A673 (cell line): ENCODE measurements around the gene PHF20. TPM values are rescaled to one million over a fixed set of nuclear protein-coding genes. Genes with fewer than 3 reads are reported as not detected.
"Not testable (repeated sequence)": the region's sequence is repeated elsewhere in the genome, so short reads cannot be mapped to it uniquely, and the experiment has no call there.

Source experiments
- Bru-seq: library from RNA; stranded (reverse); fragments of 400-500 nt; gene quantifications from one replicate; lab custom pipeline; 2021; lab: Mats Ljungman, UMichigan
- BruChase-seq, 2 experiments: library from RNA; stranded (reverse); fragments of 400-500 nt; gene quantifications; one replicate each; lab custom pipeline; 2021; lab: Mats Ljungman, UMichigan
- BruUV-seq: library from RNA; stranded (reverse); fragments of 400-500 nt; replicated peaks from 2 replicates; lab custom pipeline; 2021; lab: Mats Ljungman, UMichigan
- CTCF ChIA-PET: fragments of 300-600 bp; sonication (Branson Sonifier 250); formaldehyde crosslinking; loops from one replicate; lab custom pipeline; 2022; ENCODE audit warnings: antibody characterized with exemption; lab: Charles Lee
- POLR2A ChIA-PET: fragments of 300-600 bp; sonication (Branson Sonifier 250); formaldehyde crosslinking; loops from one replicate; lab custom pipeline; 2022; ENCODE audit warnings: antibody characterized with exemption; ENCODE audit not compliant: low non-redundant PET; lab: Charles Lee
- DNase-seq: peaks from one replicate; pipeline ENCODE4 v3.0.0-alpha.2; 2015; ENCODE audit warnings: low spot score
- H3K27ac ChIP-seq: fragments of 200-600 bp; sonication (generic); 2 replicates; pipeline ENCODE4 v1.5.1; 2016; ENCODE audit warnings: mixed run types, low read depth, mild to moderate bottlenecking, mixed read lengths, antibody characterized with exemption, low read length; ENCODE audit not compliant: poor library complexity, severe bottlenecking
- H3K27me3 ChIP-seq: fragments of 200-600 bp; sonication (generic); replicated peaks from 2 replicates; pipeline ENCODE4 v1.6.1; 2017; ENCODE audit warnings: mixed run types, low read depth, mild to moderate bottlenecking, mixed read lengths, antibody characterized with exemption, low read length; ENCODE audit not compliant: insufficient read depth, poor library complexity
- H3K36me3 ChIP-seq: fragments of 200-600 bp; sonication (generic); 2 replicates; pipeline ENCODE4 v1.6.1; 2016; ENCODE audit warnings: mixed run types, mild to moderate bottlenecking, mixed read lengths, antibody characterized with exemption, low read length; ENCODE audit not compliant: insufficient read depth, poor library complexity, severe bottlenecking
- H3K4me1 ChIP-seq: fragments of 200-600 bp; sonication (generic); 2 replicates; pipeline ENCODE4 v1.6.1; 2017; ENCODE audit warnings: mixed run types, mild to moderate bottlenecking, mixed read lengths, antibody characterized with exemption, low read length; ENCODE audit not compliant: insufficient read depth, poor library complexity, severe bottlenecking
- H3K4me3 ChIP-seq: fragments of 200-600 bp; sonication (generic); 2 replicates; pipeline ENCODE4 v1.5.1; 2016; ENCODE audit warnings: low read depth, mixed run types, mild to moderate bottlenecking, mixed read lengths, low read length; ENCODE audit not compliant: poor library complexity, severe bottlenecking
- H3K9me3 ChIP-seq: fragments of 200-600 bp; sonication (generic); 2 replicates; pipeline ENCODE4 v1.6.1; 2016; ENCODE audit warnings: mixed run types, low read depth, mild to moderate bottlenecking, mixed read lengths, antibody characterized with exemption, low read length; ENCODE audit not compliant: poor library complexity, severe bottlenecking
- CTCF ChIP-seq: fragments of 300-800, 200-600 bp; sonication (generic); conservative IDR thresholded peaks from 2 replicates; pipeline ENCODE4 v1.5.1; 2017; ENCODE audit warnings: low read depth, mild to moderate bottlenecking, antibody characterized with exemption, low read length, moderate library complexity, mixed read lengths
- EZH2 ChIP-seq: fragments of 200-600 bp; sonication (generic); IDR thresholded peaks from 2 replicates; pipeline ENCODE4 v1.6.1; 2017; ENCODE audit warnings: borderline replicate concordance, low read depth, mild to moderate bottlenecking, mixed read lengths, antibody characterized with exemption, low read length; ENCODE audit not compliant: poor library complexity, severe bottlenecking
- intact Hi-C: fragments of 100-400 bp; cut with micrococcal nuclease; formaldehyde crosslinking; loops from one replicate; pipeline ENCODE4 v1.10.0; 2022; ENCODE audit not compliant: unreplicated experiment
- long read RNA-seq: library from polyadenylated mRNA; stranded (forward); transcript quantifications from one replicate; pipeline ENCODE4 v2.0.0, GENCODE V29; 2022
- total RNA-seq: library from RNA; stranded (reverse); gene quantifications from 2 replicates; pipeline ENCODE4 v1.2.3, GENCODE V29; 2021

Gene PHF20
- total RNA-seq (43.0 and 49.6 TPM in 2 replicates), Bru-seq, nascent RNA (percentile 72 among the genes with signal in this experiment), BruChase-seq, experiment 1, labeled RNA remaining after a 2-hour chase (percentile 68 among the genes with signal in this experiment), BruChase-seq, experiment 2, labeled RNA remaining after a 6-hour chase (percentile 77 among the genes with signal in this experiment)
- long read RNA-seq, full-length matches to known transcripts = 21 of 64 reads
- long read RNA-seq, partial matches to known transcripts = 31 of 64 reads
- long read RNA-seq, other reads (novel, unspliced or antisense) = 12 of 64 reads

DNA sequence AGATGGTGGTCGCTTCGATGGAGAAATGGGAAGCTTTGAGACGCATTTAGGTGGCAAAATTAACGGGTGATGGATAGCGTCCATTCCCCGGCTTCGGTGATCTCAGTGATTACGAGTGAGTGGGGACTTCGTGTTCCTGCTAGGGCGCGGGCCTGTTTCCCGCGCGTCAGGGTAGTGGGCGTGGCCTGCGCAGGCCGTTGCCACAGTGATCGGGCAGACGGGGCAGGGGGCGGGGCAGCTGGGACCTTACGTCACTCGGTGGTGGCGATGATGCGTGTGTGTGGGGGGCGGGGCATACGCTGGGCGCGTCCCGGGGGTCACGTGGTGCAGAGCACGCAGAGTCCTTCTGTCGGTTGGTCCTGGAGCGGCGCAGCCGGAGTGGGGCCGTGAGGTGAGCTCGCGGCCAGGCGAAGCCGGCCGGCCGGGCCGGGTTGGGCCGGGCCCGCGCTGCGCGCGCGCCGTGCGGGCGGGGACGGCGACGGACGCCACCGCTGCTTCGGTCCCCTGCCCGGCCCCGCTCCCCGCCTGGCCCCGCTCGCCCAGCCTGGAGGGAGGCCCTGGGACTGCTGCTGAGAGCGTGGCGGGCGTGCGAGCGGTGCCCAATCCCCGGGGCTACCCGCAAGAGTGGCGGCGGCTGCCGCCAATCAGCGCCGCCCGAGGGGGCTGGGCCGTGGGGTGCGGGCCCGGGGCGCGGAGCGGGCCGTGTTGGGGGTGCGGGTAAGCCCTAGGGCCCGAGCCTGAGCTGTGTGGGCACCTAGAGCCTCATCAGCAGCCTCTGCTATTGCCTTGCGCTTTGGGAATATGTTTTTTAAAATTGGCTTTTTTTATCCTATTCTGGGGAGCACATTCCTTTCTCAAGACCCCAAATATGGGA, at the start of gene PHF20:
Gene PHF20 (plus strand): TSS at position 327 of the 874 bp plus-strand sequence. CDS start 29,508 bp downstream, outside the sequence.
- Histone ChIP-seq H3K9me3 (no peaks in the 10 kb centered on the region), H3K4me1 (peaks cover 41% of the 10 kb centered on the region), H3K27me3 (no peaks in the 10 kb centered on the region), H3K27ac (peak within 1 kb of the TSS; percentile 68), H3K36me3 (no peaks in the 10 kb centered on the region), H3K4me3 (peak within 1 kb of the TSS; percentile 78)
- ChIA-PET POLR2A (interaction anchor here (0.6 to 1.1 kb wide), 2 partner anchors 29 to 112 kb away, joined by 4 to 7 read pairs; partner anchors contain the start of gene RBM39), CTCF (interaction anchor here (1.1 kb wide), 1 partner anchor 30 kb away, joined by 3 read pairs; the partner anchor contains the start of gene RBM39)
- intact Hi-C loops = no loop called here
- BruUV-seq = no TSS peak
- DNase-seq = peak; percentile 96
- no peak for TF ChIP-seq CTCF
- no peak for TF ChIP-seq EZH2

DNA sequence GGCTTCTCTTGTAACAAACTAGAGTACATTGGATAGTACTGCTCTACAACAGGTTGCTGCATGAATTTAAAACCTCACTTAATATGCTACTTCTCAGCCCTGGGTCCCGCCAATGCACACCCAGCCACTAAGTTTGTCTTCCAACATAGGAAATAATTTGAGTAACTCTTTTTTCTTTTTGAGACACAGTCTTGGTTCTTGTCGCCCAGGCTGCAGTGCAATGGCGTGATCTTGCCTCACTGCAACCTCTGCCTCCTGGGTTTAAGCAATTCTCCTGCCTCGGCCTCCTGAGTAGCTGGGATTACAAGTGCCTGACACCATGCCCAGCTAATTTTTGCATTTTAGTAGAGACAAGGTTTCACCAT, 48.6 kb upstream of the PHF20 start:
- H3K9me3 ChIP-seq, H3K27ac ChIP-seq, CTCF ChIA-PET, H3K4me1 ChIP-seq, BruUV-seq, POLR2A ChIA-PET, H3K4me3 ChIP-seq, DNase-seq, H3K27me3 ChIP-seq: not testable (repeated sequence)
- intact Hi-C loops = loop anchor here (1.0 kb wide), 1 partner anchor 8 kb away; no protein-coding TSS in a partner anchor
- H3K36me3 ChIP-seq = peaks cover 100% of the 10 kb centered on the region

DNA sequence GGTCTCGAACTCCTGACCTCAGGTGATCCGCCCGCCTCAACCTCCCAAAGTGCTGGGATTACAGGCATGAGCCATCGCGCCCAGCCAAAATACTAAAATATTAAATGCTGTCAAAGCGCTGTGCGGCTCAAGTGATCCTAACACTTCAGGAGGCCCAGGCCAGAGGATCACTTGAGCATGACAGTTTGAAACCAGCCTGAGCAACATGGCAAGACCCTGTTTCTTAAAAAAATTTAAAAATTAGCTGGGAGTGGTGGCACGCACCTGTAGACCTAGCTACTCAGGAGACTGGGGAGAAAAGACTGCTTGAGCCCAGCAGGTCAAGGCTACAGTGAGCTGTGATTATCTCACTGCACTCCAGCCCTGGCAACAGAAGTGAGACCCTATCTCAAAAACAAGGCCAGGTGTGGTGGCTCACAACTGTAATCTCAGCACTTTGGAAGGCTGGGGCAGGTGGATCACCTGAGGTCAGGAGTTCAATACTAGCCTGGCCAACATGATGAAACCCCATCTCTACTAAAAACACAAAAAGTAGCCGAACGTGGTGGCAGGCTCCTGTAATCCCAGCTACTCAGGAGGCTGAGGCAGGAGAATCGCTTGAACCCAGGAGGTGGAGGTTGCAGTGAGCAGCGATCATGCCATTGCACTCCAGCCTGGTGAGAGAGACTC, 48.0 kb upstream of the PHF20 start:
- H3K27ac ChIP-seq, H3K4me3 ChIP-seq, CTCF ChIA-PET, DNase-seq, BruUV-seq, H3K9me3 ChIP-seq, H3K27me3 ChIP-seq, POLR2A ChIA-PET, H3K4me1 ChIP-seq: not testable (repeated sequence)
- intact Hi-C loops = loop anchor here (1.0 kb wide), 1 partner anchor 8 kb away; no protein-coding TSS in a partner anchor
- peaks cover 100% of the 10 kb centered on the region for H3K36me3 ChIP-seq
